Measurements from ENCODE around the gene WDR3. TPM values are rescaled to one million over a fixed set of nuclear protein-coding genes. Genes with fewer than 3 reads are reported as not detected.
A peak's percentile ranks its signal among the peaks of the same experiment; 100 is the strongest.

WDR3 gene
- total RNA-seq, 6 experiments from 2014 or later: 28.9 to 43.1 (median 34.0) TPM

- Mint-ChIP-seq H3K9me3 (no peaks in the 10 kb centered on the region), H3K27me3 (ENCODE audit: insufficient read depth) (no peaks in the 10 kb centered on the region), H3K4me1 (ENCODE audit: low read depth) (peaks cover 10% of the 10 kb centered on the region; the same call in 1 of the 2 replicates), H3K27ac (no peak overlapping the region), H3K36me3 (ENCODE audit: low read depth) (peaks cover 8% of the 10 kb centered on the region), H3K4me3 (no peak overlapping the region)
- DNase-seq: no peak
- no peak for TF ChIP-seq CTCF (IDR thresholded peaks at IDR 0.05)
Observed at GRCh38 chr1:117894078-117894477, 35.5 kb upstream of the WDR3 start.

- H3K36me3 Mint-ChIP-seq (ENCODE audit: low read depth): peaks cover 8% of the 10 kb centered on the region
- peaks cover 10% of the 10 kb centered on the region; the same call in 1 of the 2 replicates for H3K4me1 Mint-ChIP-seq (ENCODE audit: low read depth)
- DNase-seq: peak; percentile 87
- no peaks in the 10 kb centered on the region for H3K9me3 Mint-ChIP-seq
- TF ChIP-seq CTCF (IDR thresholded peaks at IDR 0.05): peak; percentile 96
- H3K27ac Mint-ChIP-seq: peak overlapping the region; percentile 5; the same call in 1 of the 2 replicates
- no peak overlapping the region for H3K4me3 Mint-ChIP-seq
- no peaks in the 10 kb centered on the region for H3K27me3 Mint-ChIP-seq (ENCODE audit: insufficient read depth)
Observed at GRCh38 chr1:117895482-117896114, 33.9 kb upstream of the WDR3 start.

GRCh38 chr1:117897551-117897950 is 32.0 kb upstream of the WDR3 start:
- no peak for TF ChIP-seq CTCF (IDR thresholded peaks at IDR 0.05)
- Mint-ChIP-seq H3K27me3 (ENCODE audit: insufficient read depth) (no peaks in the 10 kb centered on the region), H3K36me3 (ENCODE audit: low read depth) (peaks cover 11% of the 10 kb centered on the region), H3K4me3 (no peak overlapping the region), H3K9me3 (no peaks in the 10 kb centered on the region), H3K27ac (no peak overlapping the region), H3K4me1 (ENCODE audit: low read depth) (peaks cover 16% of the 10 kb centered on the region)
- DNase-seq: no peak

GRCh38 chr1:117899801-117900200 is 29.7 kb upstream of the WDR3 start:
- peaks cover 16% of the 10 kb centered on the region for H3K36me3 Mint-ChIP-seq (ENCODE audit: low read depth)
- no peak for DNase-seq
- no peak overlapping the region for H3K27ac Mint-ChIP-seq
- no peak overlapping the region for H3K4me3 Mint-ChIP-seq
- H3K4me1 Mint-ChIP-seq (ENCODE audit: low read depth): peaks cover 23% of the 10 kb centered on the region
- TF ChIP-seq CTCF (IDR thresholded peaks at IDR 0.05): no peak
- H3K9me3 Mint-ChIP-seq: no peaks in the 10 kb centered on the region
- H3K27me3 Mint-ChIP-seq (ENCODE audit: insufficient read depth): no peaks in the 10 kb centered on the region

- H3K27ac Mint-ChIP-seq: no peak overlapping the region
- H3K4me1 Mint-ChIP-seq (ENCODE audit: low read depth): peaks cover 14% of the 10 kb centered on the region
- no peaks in the 10 kb centered on the region for H3K9me3 Mint-ChIP-seq
- no peak for TF ChIP-seq CTCF (IDR thresholded peaks at IDR 0.05)
- no peak for DNase-seq
- no peak overlapping the region for H3K4me3 Mint-ChIP-seq
- H3K27me3 Mint-ChIP-seq (ENCODE audit: insufficient read depth): no peaks in the 10 kb centered on the region
- peaks cover 20% of the 10 kb centered on the region for H3K36me3 Mint-ChIP-seq (ENCODE audit: low read depth)
Observed at GRCh38 chr1:117902944-117903343, 26.6 kb upstream of the WDR3 start.
